Breast epithelium (tissue), 3 donors: ENCODE measurements around the gene RALGPS1.

Source experiments
- POLR2A ChIP-seq: fragments of 450-650 bp; IDR thresholded peaks from one replicate; pipeline ENCODE4 v1.6.1; 2016; ENCODE audit warnings: antibody characterized with exemption, mild to moderate bottlenecking, moderate library complexity
- POLR2AphosphoS5 ChIP-seq, 3 donors: sonication (generic); formaldehyde crosslinking; IDR thresholded peaks; one replicate each; pipeline ENCODE4 v1.6.1; 2017; ENCODE audit warnings: antibody characterized with exemption in 3 of 3
- TF ChIP-seq, protein P1 (sequence below), 3 donors: fragments of 450-650 bp; IDR thresholded peaks; one replicate each; pipeline ENCODE4 v1.5.1; 2016 to 2017; ENCODE audit warnings: antibody characterized with exemption in 3 of 3, mild to moderate bottlenecking in 3 of 3, moderate library complexity in 3 of 3

DNA sequence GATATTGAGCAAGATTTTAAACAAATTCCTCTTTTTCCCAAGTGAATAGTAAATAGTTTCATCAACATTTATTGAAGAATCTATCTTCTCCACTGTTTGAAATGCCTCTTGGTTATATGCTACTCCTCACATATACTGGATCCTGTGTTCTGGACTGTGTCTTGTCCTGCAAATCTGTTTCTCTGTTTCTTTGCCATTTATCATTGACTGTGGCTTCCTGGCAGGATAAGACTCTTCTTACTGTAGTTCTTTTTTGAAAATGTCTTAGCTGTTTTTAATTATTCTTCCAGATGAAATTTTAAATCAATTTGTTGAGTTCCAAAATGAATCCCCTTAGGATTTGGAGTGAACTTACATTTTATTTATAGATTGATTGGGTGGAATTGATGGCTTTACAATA lies 27.8 kb downstream of the RALGPS1 start:
- TF ChIP-seq, protein P1, sequence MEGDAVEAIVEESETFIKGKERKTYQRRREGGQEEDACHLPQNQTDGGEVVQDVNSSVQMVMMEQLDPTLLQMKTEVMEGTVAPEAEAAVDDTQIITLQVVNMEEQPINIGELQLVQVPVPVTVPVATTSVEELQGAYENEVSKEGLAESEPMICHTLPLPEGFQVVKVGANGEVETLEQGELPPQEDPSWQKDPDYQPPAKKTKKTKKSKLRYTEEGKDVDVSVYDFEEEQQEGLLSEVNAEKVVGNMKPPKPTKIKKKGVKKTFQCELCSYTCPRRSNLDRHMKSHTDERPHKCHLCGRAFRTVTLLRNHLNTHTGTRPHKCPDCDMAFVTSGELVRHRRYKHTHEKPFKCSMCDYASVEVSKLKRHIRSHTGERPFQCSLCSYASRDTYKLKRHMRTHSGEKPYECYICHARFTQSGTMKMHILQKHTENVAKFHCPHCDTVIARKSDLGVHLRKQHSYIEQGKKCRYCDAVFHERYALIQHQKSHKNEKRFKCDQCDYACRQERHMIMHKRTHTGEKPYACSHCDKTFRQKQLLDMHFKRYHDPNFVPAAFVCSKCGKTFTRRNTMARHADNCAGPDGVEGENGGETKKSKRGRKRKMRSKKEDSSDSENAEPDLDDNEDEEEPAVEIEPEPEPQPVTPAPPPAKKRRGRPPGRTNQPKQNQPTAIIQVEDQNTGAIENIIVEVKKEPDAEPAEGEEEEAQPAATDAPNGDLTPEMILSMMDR (IDR thresholded peaks at IDR 0.05), result no peak
- TF ChIP-seq POLR2AphosphoS5 (IDR thresholded peaks at IDR 0.05) (no peak), POLR2A (no peak)
